GM12891 (cell line): ENCODE measurements around the gene HNRNPM.

Experiments used
- DNase-seq: peaks from one replicate; pipeline ENCODE4 v3.0.0; 2011; ENCODE audit warnings: low spot score; ENCODE audit not compliant: insufficient read length
- FAIRE-seq: peaks from 2 replicates; lab custom pipeline; 2011; peaks lifted over from hg19 to GRCh38; lab: Jason Lieb, UNC
- PAX5 ChIP-seq: IDR thresholded peaks from 2 replicates; pipeline ENCODE4 v1.6.1; 2011; ENCODE audit warnings: low read length, moderate library complexity, mild to moderate bottlenecking; ENCODE audit not compliant: insufficient read depth, severe bottlenecking
- POLR2A ChIP-seq: IDR thresholded peaks from 2 replicates; pipeline ENCODE4 v1.6.1; 2011; ENCODE audit warnings: low read depth, low read length, control low read depth
- POLR2AphosphoS5 ChIP-seq: IDR thresholded peaks from 2 replicates; pipeline ENCODE4 v1.6.1; 2011; ENCODE audit warnings: low read depth, low read length, control low read depth
- POU2F2 ChIP-seq: IDR thresholded peaks from 2 replicates; pipeline ENCODE4 v1.6.1; 2011; ENCODE audit warnings: low read depth, mild to moderate bottlenecking, control low read depth, low read length, moderate library complexity
- SPI1 ChIP-seq: IDR thresholded peaks from 2 replicates; pipeline ENCODE4 v1.6.1; 2011; ENCODE audit warnings: low read depth, low read length, control low read depth
- TAF1 ChIP-seq: IDR thresholded peaks from 2 replicates; pipeline ENCODE4 v1.6.1; 2011; ENCODE audit warnings: low read depth, low read length, control low read depth

Gene HNRNPM

DNA sequence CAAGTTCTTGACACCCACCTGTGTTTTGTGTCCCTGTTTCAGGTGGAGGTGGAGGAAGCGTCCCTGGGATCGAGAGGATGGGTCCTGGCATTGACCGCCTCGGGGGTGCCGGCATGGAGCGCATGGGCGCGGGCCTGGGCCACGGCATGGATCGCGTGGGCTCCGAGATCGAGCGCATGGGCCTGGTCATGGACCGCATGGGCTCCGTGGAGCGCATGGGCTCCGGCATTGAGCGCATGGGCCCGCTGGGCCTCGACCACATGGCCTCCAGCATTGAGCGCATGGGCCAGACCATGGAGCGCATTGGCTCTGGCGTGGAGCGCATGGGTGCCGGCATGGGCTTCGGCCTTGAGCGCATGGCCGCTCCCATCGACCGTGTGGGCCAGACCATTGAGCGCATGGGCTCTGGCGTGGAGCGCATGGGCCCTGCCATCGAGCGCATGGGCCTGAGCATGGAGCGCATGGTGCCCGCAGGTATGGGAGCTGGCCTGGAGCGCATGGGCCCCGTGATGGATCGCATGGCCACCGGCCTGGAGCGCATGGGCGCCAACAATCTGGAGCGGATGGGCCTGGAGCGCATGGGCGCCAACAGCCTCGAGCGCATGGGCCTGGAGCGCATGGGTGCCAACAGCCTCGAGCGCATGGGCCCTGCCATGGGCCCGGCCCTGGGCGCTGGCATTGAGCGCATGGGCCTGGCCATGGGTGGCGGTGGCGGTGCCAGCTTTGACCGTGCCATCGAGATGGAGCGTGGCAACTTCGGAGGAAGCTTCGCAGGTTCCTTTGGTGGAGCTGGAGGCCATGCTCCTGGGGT lies 41.0 kb downstream of the HNRNPM start:
- TF ChIP-seq POU2F2: no peak
- TF ChIP-seq TAF1: no peak
- TF ChIP-seq PAX5: no peak
- TF ChIP-seq SPI1: no peak
- no peak for TF ChIP-seq POLR2AphosphoS5
- no peak for TF ChIP-seq POLR2A
- no peak for DNase-seq
- FAIRE-seq: no peak

DNA sequence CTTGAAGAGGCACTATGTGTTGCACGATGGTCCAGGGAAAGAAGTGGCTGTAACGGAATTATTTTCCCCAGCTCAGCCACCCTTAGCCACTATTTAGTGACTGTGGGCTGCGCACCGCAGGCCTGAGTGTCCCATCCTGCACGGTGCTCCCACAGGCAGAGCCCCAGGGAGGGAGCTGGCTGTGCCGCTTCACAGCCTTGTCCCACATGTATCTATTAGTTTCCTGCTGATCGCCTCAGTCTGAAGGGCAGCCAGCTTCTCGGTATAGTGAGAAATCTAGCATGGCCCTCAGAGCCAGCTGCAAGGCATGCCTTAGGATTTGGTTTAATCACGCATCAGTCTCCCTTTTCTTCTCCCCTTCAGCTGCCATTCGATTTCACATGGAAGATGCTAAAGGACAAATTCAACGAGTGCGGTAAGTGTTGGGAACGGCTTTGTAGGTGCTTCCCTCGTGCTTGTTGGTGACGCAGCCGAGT lies 41.9 kb downstream of the HNRNPM start:
- DNase-seq (no peak), FAIRE-seq (no peak)
- TF ChIP-seq POLR2A (peak; percentile 56; the same call in 1 of the 2 replicates), TAF1 (no peak)

GRCh38 chr19:8487137-8487851 lies 42.5 kb downstream of the HNRNPM start:
- DNase-seq (no peak), FAIRE-seq (peak; percentile 84)
- TF ChIP-seq POLR2AphosphoS5 (no peak; the same call in 1 of the 2 replicates), POLR2A (no peak), PAX5 (no peak), TAF1 (no peak), SPI1 (peak; percentile 68)

DNA sequence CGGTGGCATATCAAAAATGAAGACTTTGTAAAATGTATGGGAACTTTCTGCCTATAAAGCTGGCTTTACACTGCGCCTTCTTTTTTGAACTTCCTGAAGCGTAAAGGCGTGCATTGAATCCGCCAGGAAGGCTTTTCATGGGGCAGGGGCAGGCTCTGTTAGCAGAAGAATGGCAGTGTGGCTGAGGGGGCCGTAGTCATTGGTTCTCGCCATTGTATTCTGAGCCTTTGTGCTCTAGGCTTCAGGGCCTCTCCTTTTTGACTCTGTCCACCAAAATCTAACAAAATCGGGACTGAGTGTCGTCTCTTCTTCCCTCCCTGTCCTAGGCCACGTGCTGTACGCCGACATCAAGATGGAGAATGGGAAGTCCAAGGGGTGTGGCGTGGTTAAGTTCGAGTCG lies 43.6 kb downstream of the HNRNPM start:
- DNase-seq (no peak), FAIRE-seq (no peak)
- TF ChIP-seq POLR2AphosphoS5 (no peak), POU2F2 (no peak), POLR2A (no peak), TAF1 (no peak), PAX5 (no peak), SPI1 (no peak)

GRCh38 chr19:8489561-8490394 lies 45.0 kb downstream of the HNRNPM start:
- TF ChIP-seq POU2F2 (peak; percentile 46; the same call in 1 of the 2 replicates), TAF1 (no peak), POLR2A (peak; percentile 51; the same call in 1 of the 2 replicates), POLR2AphosphoS5 (peak; percentile 73)
- FAIRE-seq (no peak), DNase-seq (no peak)

- FAIRE-seq (no peak), DNase-seq (no peak)
- TF ChIP-seq POU2F2 (no peak), TAF1 (no peak), PAX5 (no peak), POLR2AphosphoS5 (no peak), SPI1 (no peak), POLR2A (no peak)
Measured at GRCh38 chr19:8490395-8490760, 45.6 kb downstream of the HNRNPM start.

DNA sequence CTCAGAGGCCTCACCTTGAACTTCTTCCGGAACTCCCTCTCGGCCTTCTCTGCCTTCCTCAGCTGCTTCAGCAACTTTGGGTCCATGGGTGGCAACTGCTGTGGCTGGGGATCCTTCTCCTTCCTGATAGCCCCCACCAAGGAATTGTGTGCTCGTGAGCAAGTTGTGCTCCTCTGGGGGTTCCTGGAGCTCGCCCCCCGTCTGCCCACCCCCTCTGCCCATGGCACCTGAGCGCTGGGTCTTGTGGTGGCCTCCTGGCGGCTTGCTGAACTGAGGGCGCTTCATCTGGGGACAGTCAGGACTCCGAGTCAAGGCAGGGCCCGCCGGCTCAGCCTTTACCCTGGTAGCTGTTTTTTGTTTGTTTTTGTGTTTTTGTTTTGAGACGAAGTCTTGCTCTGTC lies 46.1 kb downstream of the HNRNPM start:
- DNase-seq (no peak), FAIRE-seq (no peak)
- TF ChIP-seq TAF1: no peak
- TF ChIP-seq POLR2AphosphoS5: no peak

DNA sequence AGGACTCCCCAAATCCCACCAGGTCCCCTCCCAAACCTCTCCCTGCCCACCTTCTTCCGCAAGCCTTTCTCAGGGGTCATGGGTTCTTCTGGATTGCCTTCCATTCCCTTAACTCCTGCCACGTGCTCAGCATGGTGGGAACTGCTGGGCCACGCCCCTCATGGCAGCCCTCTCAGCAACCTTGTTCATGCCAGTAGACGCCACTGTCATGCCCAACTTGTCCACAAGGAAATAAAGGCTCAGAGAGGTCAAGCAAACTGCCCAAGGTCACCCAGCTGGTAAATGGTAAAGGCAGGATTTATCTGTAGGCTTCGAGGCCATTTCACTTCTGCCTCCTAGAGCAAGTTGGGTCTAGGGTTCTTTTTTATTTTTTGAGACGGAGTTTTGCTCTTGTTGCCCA lies 46.8 kb downstream of the HNRNPM start:
- FAIRE-seq (no peak), DNase-seq (no peak)
- TF ChIP-seq SPI1 (no peak), POLR2AphosphoS5 (no peak), TAF1 (no peak), POU2F2 (no peak), PAX5 (no peak)

GRCh38 chr19:8494158-8494557 lies 49.4 kb downstream of the HNRNPM start:
- TF ChIP-seq TAF1: no peak
- no peak for TF ChIP-seq POLR2A
- TF ChIP-seq SPI1: no peak
- no peak for TF ChIP-seq POU2F2
- no peak for TF ChIP-seq PAX5
- TF ChIP-seq POLR2AphosphoS5: no peak
- no peak for DNase-seq
- FAIRE-seq: no peak

- TF ChIP-seq SPI1 (no peak), PAX5 (no peak), POLR2A (no peak), POLR2AphosphoS5 (no peak), POU2F2 (no peak), TAF1 (no peak)
- FAIRE-seq (no peak), DNase-seq (no peak)
Measured at GRCh38 chr19:8498295-8498694, 53.5 kb downstream of the HNRNPM start.
